ENCODE measurements around the gene SLC6A8. TPM values are rescaled to one million over a fixed set of nuclear protein-coding genes. Genes with fewer than 3 reads are reported as not detected.
A peak's percentile ranks its signal among the peaks of the same experiment; 100 is the strongest.

Gene SLC6A8
- total and polyA plus RNA-seq, 9 donors, result 6.3 to 23.5 (median 11.4) TPM

GRCh38 chrX:153667281-153667955 lies 20.3 kb upstream of the SLC6A8 start:
- Histone ChIP-seq H3K4me1 (ENCODE audit: insufficient read depth) (no peaks in the 10 kb centered on the region), H3K4me3 (no peak overlapping the region)
- intact Hi-C loops (cut with DNase I), result loop anchor here (5.0 to 10.0 kb wide), 5 partner anchors 55 to 123 kb away; no protein-coding TSS in a partner anchor

DNA sequence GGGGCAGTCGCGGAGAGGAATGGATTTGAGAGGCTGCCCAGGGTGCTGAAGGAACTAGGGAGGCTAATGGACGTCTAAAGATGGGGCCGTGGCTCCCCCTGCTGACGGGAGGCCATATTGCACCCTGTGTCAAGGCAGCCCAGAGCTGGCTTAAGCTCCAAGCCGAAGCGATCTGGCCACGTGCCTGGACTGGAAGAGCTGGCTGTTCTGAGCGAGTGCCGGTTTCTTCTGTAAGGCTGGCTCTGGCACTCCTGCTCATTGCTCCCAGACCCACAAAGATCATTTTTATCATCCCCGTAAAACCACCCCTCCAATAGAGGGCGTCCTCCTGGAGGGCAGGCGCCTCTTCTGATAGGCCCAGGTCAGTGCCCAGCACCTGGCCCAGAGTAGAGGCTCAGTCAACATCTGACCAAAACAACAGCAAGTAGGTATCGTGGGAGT lies 19.8 kb upstream of the SLC6A8 start:
- H3K4me1 ChIP-seq (ENCODE audit: insufficient read depth), result no peaks in the 10 kb centered on the region
- H3K9me3 ChIP-seq, result no peaks in the 10 kb centered on the region
- H3K4me3 ChIP-seq, result no peak overlapping the region
- intact Hi-C loops (cut with DNase I), result loop anchor here (5.0 to 10.0 kb wide), 5 partner anchors 56 to 123 kb away; no protein-coding TSS in a partner anchor
- no peaks in the 10 kb centered on the region for H3K36me3 ChIP-seq
- TF ChIP-seq CTCF (IDR thresholded peaks at IDR 0.05) (peak; percentile 53 to 79 (median 67)), EP300 (IDR thresholded peaks at IDR 0.05) (no peak), POLR2A (IDR thresholded peaks at IDR 0.05) (no peak)
- DNase-seq, result peak; percentile 87 to 95 (median 91)
- 29 to 36% (median 33%) methylated on average over 14 of the region's 14 CpGs for WGBS, 3 donors
- H3K27me3 ChIP-seq, result no peaks in the 10 kb centered on the region
- no peak overlapping the region for H3K27ac ChIP-seq

More at GRCh38 chrX:153667281-153667955, 20.3 kb upstream of the SLC6A8 start:
- no peaks in the 10 kb centered on the region for H3K9me3 ChIP-seq
- TF ChIP-seq EP300 (IDR thresholded peaks at IDR 0.05) (no peak), POLR2A (IDR thresholded peaks at IDR 0.05) (no peak), CTCF (IDR thresholded peaks at IDR 0.05) (no peak)
- H3K36me3 ChIP-seq, result no peaks in the 10 kb centered on the region
- WGBS, 3 donors, result 61 to 65% (median 64%) methylated on average over 11 of the region's 11 CpGs
- no peak for DNase-seq
- H3K27me3 ChIP-seq, result no peaks in the 10 kb centered on the region
- H3K27ac ChIP-seq, result no peak overlapping the region

DNA sequence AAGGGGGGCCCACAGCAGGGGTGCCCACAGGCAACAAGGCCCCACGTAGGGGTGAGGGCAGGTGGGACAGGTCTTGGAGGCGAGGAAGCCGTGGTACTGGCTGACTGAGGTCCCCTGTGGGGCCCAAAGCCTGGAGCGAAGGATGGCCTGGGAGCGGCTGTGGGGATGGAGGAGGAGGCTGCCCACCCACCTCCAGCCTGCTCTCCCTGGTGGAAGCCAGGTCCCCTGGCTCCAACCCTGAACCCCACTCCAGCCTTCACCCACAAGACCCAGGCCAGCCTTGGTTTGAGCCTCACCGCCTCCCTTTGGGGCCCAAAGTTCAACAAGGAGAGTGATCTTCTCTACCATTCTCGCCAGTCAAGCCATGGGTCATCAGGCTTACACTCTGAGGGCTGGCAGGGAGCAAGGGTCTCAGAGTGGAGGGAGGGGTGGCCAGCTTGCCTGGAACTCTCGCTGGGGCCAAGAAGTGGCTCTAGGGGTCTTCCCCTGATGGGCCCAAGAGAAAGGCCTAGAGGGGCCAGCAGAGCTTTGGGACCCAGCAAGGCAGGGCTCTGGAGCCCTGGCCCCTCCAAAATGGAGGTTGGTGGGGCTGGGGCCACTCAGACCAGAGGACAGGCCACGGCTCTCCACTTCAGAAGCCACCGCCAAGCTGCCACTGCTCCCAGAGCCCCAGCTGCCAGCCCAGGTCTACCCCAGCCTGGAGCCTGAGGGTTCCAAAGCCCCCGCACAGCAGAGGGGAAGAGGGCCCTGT lies 19.1 kb upstream of the SLC6A8 start:
- Histone ChIP-seq H3K27me3 (no peaks in the 10 kb centered on the region), H3K9me3 (no peaks in the 10 kb centered on the region), H3K4me3 (no peak overlapping the region), H3K36me3 (no peaks in the 10 kb centered on the region), H3K27ac (no peak overlapping the region), H3K4me1 (ENCODE audit: insufficient read depth) (no peaks in the 10 kb centered on the region)
- no peak for DNase-seq
- intact Hi-C loops (cut with DNase I), result loop anchor here (5.0 to 10.0 kb wide), 5 partner anchors 56 to 124 kb away; no protein-coding TSS in a partner anchor
- 82 to 86% (median 85%) methylated on average over 10 to 11 of the region's 11 CpGs for WGBS, 3 donors
- no peak for TF ChIP-seq CTCF (IDR thresholded peaks at IDR 0.05)
- TF ChIP-seq POLR2A (IDR thresholded peaks at IDR 0.05), result no peak
- no peak for TF ChIP-seq EP300 (IDR thresholded peaks at IDR 0.05)

- Histone ChIP-seq H3K4me1 (ENCODE audit: insufficient read depth) (no peaks in the 10 kb centered on the region), H3K27me3 (no peaks in the 10 kb centered on the region), H3K4me3 (no peak overlapping the region), H3K9me3 (no peaks in the 10 kb centered on the region), H3K27ac (no peak overlapping the region), H3K36me3 (no peaks in the 10 kb centered on the region)
- peak in 4 of 5 donors; percentile 9 to 48 (median 36) for DNase-seq
- intact Hi-C loops (cut with DNase I), result loop anchor here (5.0 to 10.0 kb wide), 5 partner anchors 57 to 125 kb away; no protein-coding TSS in a partner anchor
- 58 to 72% (median 59%) methylated on average over 17 of the region's 17 CpGs for WGBS, 3 donors
- TF ChIP-seq CTCF (IDR thresholded peaks at IDR 0.05), result peak; percentile 21 to 44 (median 22)
- TF ChIP-seq POLR2A (IDR thresholded peaks at IDR 0.05), result no peak
These were observed 18.4 kb upstream of the SLC6A8 start for GRCh38 chrX:153669174-153669890.
